Stimulated activated CD8-positive, alpha-beta memory T cell treated with anti-CD3 and anti-CD28 coated beads, Interleukin-4, amount 100 ng/mL, for 48 hours (primary cell): ENCODE data around the gene MRPL34.
"Not testable (repeated sequence)": the region's sequence is repeated elsewhere in the genome, so short reads cannot be mapped to it uniquely, and the experiment has no call there.

Experiments
- DNase-seq: peaks from one replicate; pipeline ENCODE4 v3.0.0-alpha.2; 2020

The MRPL34 gene

GRCh38 chr19:17305517-17306284 lies at the start of gene MRPL34:
TSS of gene MRPL34 (plus strand) at chr19:17305872. CDS start at chr19:17305893, 21 bp downstream.
- DNase-seq, result peak; percentile 96

- no peak for DNase-seq
These were observed 49.5 kb upstream of the MRPL34 start for GRCh38 chr19:17256130-17256529.

- DNase-seq, result no peak
These were observed 46.4 kb upstream of the MRPL34 start for GRCh38 chr19:17259118-17259780.

- no peak for DNase-seq
These were observed 45.7 kb upstream of the MRPL34 start for GRCh38 chr19:17259934-17260333.

GRCh38 chr19:17260842-17261325 lies 44.8 kb upstream of the MRPL34 start:
- peak; percentile 94 for DNase-seq

- no peak for DNase-seq
These were observed 43.1 kb upstream of the MRPL34 start for GRCh38 chr19:17262557-17262956.

- no peak for DNase-seq
These were observed 41.7 kb upstream of the MRPL34 start for GRCh38 chr19:17263712-17264640.

- no peak for DNase-seq
These were observed 41.1 kb upstream of the MRPL34 start, which contains the start of gene USHBP1 for GRCh38 chr19:17264641-17264979. TSS of gene USHBP1 (minus strand) at chr19:17264745. CDS start at chr19:17264299, 446 bp downstream.

GRCh38 chr19:17266026-17266425 lies 39.6 kb upstream of the MRPL34 start:
- no peak for DNase-seq

GRCh38 chr19:17266589-17266974 lies 39.1 kb upstream of the MRPL34 start:
- DNase-seq, result peak; percentile 38

GRCh38 chr19:17266975-17267788 lies 38.5 kb upstream of the MRPL34 start, which contains the start of gene BABAM1:
TSS of gene BABAM1 (plus strand) at chr19:17267443. CDS start at chr19:17268807, 1,364 bp downstream.
- peak; percentile 94 for DNase-seq

- no peak for DNase-seq
These were observed 36.9 kb upstream of the MRPL34 start for GRCh38 chr19:17268754-17269153.

GRCh38 chr19:17274892-17275291 lies 30.8 kb upstream of the MRPL34 start:
- DNase-seq, result not testable (repeated sequence)

- no peak for DNase-seq
These were observed 30.1 kb upstream of the MRPL34 start for GRCh38 chr19:17275441-17276175.

- no peak for DNase-seq
These were observed 26.2 kb upstream of the MRPL34 start for GRCh38 chr19:17279436-17279835.

GRCh38 chr19:17281391-17282304 lies 24.0 kb upstream of the MRPL34 start, which contains the start of gene ANKLE1:
TSS of gene ANKLE1 (plus strand) at chr19:17281901. CDS start at chr19:17281921, 20 bp downstream.
- peak; percentile 78 for DNase-seq

- DNase-seq, result peak; percentile 91
These were observed 23.1 kb upstream of the MRPL34 start for GRCh38 chr19:17282488-17283125.

- DNase-seq, result no peak
These were observed 22.1 kb upstream of the MRPL34 start for GRCh38 chr19:17283504-17283996.

- no peak for DNase-seq
These were observed 20.1 kb upstream of the MRPL34 start for GRCh38 chr19:17285415-17286135.
